Measurements from ENCODE around the gene PRDX6.
A peak's percentile ranks its signal among the peaks of the same experiment; 100 is the strongest.
"Not testable (repeated sequence)": the region's sequence is repeated elsewhere in the genome, so short reads cannot be mapped to it uniquely, and the experiment has no call there.

Gene PRDX6

DNA sequence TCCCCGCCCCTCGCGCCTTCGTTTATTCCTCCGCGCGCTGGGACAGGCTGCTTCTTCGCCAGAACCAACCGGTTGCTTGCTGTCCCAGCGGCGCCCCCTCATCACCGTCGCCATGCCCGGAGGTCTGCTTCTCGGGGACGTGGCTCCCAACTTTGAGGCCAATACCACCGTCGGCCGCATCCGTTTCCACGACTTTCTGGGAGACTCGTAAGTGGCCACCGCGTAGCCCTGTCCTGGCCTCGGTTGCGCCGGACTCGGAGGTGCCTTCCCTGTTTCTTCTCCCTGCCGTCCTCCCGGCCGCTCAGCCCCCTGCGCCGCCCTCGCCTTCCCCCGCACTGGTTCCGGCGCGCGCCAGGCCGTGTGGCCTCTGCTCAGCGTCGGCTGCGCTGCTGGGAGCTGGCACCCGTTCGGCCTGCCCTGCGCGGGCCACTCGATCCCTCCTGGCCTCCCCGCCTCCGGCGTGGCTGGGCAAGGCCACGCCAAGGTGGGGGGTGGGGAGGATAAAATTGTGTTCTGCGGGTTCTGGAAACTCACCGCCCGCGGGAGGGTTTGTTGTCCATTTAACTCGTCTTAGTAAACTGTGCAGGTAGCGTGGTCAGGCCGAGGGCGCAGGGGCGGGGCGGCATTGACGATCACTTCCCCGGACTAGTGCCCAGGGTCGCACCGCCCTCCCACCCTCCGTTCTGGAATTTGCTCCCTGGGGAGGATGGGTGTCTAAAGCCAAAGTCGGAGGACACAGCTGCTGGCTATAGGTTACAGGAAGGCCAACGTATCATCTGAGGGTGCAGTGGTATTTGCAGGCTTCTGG is at the start of gene PRDX6:
PRDX6 (plus strand) TSS at position 50 of the 808 bp plus-strand sequence; CDS start at position 113, 63 bp downstream.
- DNase-seq, result no peak

DNA sequence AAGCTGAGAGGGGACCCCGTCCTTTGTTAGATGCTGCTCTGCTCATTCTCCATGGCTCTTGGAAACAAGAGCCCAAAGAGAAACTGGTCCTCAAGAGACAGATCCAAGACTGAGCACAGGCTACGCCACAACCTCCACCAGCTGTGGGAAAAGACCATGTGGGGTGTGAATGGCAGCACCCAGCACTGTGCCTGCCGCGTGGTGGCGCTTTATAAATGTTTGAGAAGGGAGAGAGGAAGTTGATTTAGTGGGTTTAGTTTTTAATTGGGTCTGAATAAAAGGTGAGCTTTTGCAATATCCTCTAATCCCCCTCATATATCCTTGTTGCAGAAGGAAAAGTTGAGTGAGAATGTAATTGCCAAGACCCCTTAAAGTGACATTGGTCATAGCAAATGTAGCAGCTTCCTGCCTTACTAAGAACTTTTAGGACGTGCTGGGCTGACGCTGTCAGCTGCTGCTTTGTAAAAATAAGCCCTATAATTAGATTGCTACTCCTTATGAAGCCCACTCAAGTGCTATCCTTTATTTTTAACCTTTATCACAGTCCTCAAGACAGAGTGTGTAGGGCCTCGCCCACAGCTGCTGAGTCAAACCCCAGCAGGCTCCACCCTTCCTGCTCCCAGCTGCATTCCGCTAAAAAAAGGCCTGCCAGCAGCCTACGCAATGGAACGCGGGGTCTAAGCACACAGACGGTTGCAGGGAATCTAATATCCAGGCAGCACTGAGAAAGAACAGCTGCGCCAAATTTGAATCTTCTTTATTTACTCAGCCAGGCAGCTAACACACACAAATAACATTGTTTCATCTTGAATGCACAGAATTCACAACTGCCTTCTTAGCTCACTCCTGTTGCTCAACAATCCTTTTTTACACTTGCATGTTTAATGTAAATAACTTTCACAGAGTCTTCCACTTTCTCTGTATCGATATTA is 47.4 kb upstream of the PRDX6 start:
- peak; percentile 92 for DNase-seq

GRCh38 chr1:173430677-173431303 is 46.3 kb upstream of the PRDX6 start:
- no peak for DNase-seq

GRCh38 chr1:173431304-173432045 is 45.7 kb upstream of the PRDX6 start:
- DNase-seq, result peak; percentile 87

- no peak for DNase-seq
Observed at GRCh38 chr1:173432331-173432730, 44.8 kb upstream of the PRDX6 start.

GRCh38 chr1:173433751-173434326 is 43.3 kb upstream of the PRDX6 start:
- peak; percentile 51 for DNase-seq

DNA sequence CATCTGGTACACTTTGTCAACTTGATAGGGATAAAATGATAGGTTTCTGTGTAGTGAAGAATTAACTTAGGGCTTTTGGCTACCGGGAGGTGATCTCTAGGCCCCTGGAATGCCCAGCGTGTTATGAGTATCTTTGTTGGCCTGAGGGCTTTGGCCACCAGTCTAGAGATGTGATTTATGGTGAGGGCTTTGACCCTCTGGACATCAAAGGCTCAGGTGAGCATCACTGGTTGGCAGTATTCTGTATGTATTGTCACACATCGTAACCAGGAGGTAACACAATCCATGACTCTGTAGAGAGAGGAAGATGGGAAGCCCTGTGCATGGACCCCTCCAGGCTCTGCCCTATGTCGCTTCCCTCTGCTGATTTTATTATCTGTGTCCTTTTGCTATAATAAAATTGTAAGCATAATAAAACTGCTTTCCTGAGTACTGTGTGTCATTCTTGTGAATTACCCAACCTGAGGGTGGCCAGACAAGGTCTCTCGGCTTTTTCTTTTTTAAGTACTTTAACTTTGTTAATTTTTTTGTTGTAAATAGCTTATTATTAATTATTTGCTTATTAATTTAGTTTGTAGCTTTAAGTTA is 40.2 kb upstream of the PRDX6 start:
- DNase-seq, result no peak

DNA sequence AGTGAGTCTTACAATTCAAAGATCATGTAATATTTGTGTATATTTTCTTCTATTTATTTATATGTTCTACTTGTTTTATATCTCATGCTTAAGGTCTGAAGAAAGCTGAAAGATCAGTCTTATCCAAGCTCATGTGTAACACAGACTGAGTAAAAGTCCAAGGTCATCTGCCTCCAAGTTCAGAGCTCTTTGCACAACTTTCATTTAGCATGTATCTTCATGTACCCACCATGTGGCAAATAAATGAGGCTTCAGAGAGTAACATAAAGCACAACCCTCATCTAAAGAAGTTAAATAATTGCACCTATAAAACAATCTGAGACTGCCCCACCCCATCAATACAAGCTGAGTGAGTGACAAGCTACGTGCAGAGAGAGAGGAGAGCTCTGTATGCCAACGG is 38.5 kb upstream of the PRDX6 start:
- no peak for DNase-seq

GRCh38 chr1:173440430-173440829 is 36.7 kb upstream of the PRDX6 start:
- DNase-seq, result no peak

GRCh38 chr1:173444757-173445156 is 32.4 kb upstream of the PRDX6 start:
- DNase-seq, result no peak

DNA sequence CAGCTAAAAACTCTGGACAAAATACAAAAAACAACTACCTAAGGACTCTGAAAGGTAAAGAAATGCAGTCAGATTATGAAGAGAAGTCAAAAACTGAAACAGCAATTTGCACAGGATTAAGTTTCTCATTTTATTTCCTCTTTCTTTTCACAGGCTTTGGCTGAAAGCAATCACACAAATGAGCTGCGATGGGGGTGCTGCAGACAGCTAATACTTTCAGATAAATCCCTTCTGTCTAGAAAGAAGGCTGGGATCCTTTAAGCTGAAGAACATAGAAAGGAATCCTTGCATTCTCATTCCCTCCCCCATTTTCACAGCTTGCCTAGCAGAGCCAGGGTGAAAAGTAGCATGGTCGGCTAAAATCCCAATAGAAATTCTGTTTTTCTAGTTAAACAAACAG is 32.0 kb upstream of the PRDX6 start:
- DNase-seq, result no peak

GRCh38 chr1:173445656-173446055 is 31.5 kb upstream of the PRDX6 start:
- DNase-seq, result no peak

- DNase-seq, result no peak
Observed at GRCh38 chr1:173447224-173447623, 29.9 kb upstream of the PRDX6 start.

DNA sequence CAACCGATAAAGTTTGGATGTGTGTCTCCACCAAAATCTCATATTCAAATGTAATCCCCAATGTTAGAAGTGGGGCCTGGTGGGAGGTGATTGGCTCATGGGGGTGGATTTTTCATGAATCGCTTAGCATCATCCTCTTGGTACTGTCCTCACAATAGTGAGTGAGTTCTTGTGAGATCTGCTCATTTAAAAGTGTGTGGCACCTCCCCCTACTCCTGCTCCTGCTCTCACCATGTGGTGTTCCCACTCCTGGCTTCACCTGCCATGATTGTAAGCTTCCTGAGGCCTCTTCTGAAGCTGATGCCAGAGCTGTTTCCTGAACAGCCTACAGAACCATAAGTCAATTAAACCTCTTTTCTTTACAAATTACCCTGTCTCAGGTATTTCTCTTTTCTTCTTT is 28.2 kb upstream of the PRDX6 start:
- no peak for DNase-seq

DNA sequence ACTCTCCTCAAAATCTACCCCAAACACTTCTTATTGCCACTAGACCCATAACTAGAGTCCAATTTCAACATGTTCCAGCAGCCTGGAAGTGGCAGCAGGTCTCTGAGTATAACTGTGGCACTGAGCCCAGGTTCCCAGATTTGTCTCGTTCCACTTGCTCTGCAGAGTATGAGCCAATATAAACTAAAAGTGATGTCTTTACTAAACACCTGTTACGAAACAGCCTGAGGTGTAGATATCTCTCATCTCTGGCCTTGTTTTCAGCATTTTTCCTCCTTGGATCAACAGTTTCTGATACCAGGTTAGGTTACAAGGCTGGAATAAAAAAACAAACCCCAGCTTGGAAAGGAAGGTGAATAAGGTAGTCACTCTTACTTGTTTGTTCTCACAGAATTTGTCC is 25.2 kb upstream of the PRDX6 start:
- no peak for DNase-seq

GRCh38 chr1:173453982-173454381 is 23.2 kb upstream of the PRDX6 start:
- DNase-seq, result peak; percentile 48

- DNase-seq, result no peak
Observed at GRCh38 chr1:173454966-173455524, 22.1 kb upstream of the PRDX6 start.

DNA sequence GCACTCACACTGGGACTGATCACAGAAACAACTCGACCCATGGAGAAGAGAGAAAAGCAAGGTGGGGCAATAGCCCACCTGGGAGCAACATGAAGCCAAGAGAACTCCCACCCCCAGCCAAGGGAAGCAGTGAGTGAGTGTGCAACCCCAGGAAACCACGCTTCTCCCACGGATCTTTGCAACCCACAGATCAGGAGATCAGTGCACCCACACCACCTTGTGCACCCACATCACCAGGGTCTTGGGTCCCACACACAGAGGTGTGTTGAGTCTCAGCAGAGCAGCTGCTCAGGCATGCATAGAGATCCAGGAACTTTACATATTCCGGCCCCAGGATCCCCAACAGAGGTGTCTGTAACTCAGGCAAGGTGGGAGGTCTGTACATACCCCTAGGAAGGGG is 17.2 kb upstream of the PRDX6 start:
- DNase-seq, result no peak

DNA sequence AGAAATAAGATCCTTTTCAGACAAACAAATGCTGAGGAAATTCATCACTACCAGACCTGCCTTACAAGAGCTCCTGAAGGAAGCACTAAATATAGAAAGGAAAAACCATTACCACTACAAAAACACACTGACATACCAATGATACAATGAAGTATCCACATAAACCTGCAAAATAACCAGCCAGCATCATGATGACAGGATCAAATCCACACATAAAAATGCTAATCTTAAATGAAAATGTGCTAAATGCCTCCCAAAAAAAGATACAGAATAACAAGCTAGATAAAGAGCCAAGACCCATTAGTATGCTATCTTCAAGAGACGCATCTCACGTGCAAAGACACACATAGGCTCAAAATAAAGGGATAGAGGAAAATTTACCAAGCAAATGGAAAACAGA is 14.5 kb upstream of the PRDX6 start:
- DNase-seq, result not testable (repeated sequence)

DNA sequence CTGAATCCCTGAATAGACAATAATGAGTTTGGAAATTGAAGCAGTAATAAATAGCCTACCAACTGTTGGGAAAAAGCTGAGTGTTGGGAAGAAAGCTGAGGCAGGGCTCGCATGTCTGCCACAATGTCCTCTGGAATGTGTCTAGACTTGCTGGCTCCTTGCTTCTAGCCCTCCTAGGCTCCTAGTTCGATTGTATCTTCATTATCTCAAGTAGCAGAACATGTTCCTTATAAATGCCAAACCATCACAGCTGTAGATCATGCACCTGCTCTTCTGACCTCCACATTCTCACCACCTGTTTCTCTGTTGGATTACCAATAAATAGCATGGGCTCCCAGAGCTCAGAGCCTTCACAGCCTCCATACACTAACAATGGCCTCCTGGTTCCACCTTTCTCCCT is 12.9 kb upstream of the PRDX6 start:
- DNase-seq, result not testable (repeated sequence)

DNA sequence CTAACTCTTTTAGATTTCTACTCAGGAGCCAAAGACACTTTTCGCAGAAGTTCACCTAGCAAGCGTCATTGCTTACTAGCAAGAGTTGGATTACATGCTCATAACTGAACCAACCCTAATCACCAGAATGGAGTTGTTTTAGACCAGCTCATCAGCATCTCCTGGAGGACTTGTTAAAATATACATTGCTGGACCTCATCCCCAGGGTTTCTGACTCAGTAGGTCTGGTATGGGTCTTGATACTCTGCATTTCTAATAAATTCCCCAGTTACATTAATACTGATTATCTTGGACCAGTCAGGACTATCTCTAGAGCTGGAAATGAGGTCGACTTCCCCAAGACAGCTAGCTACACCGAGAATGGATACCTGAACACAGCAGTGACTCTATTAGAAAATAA is 9.7 kb upstream of the PRDX6 start:
- peak; percentile 11 for DNase-seq

DNA sequence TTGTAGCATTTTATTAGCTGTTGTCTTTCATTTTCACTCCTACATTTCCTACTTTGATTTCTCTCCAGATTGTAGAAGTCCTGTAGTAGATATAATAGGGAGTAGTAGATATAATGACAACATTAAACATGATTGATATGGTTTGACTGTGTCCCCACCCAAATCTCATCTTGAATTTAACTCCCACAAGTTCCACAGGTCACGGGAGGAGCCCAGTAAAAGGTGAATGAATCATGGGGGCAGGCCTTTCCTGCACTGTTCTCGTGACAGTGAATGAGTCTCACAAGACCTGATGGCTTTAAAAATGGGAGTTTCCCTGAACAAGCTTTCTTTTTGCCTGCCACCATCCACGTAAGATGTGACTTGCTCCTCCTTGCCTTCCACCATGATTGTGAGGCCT is 7.5 kb upstream of the PRDX6 start:
- DNase-seq, result no peak

Data from fibroblast of skin of right quadriceps (primary cell).